Measurements from ENCODE around the gene FBP1.

FBP1 gene

GRCh38 chr9:94619026-94619425 is 20.3 kb downstream of the FBP1 start:
- Mint-ChIP-seq H3K4me1 (no peaks in the 10 kb centered on the region), H3K36me3 (peaks cover 0 to 3% of the 10 kb centered on the region in 2 donors), H3K4me3 (no peak overlapping the region), H3K27ac (no peak overlapping the region), H3K27me3 (peaks cover 0 to 7% of the 10 kb centered on the region in 2 donors), H3K9me3 (no peaks in the 10 kb centered on the region)
- ATAC-seq (replicated peaks) (no peak), DNase-seq (no peak)

GRCh38 chr9:94613003-94613402 is 26.3 kb downstream of the FBP1 start:
- no peaks in the 10 kb centered on the region for H3K9me3 Mint-ChIP-seq
- no peak for ATAC-seq (replicated peaks)
- H3K4me3 Mint-ChIP-seq: no peak overlapping the region
- peaks cover 0 to 8% of the 10 kb centered on the region in 2 donors for H3K36me3 Mint-ChIP-seq
- no peak for DNase-seq
- peaks cover 0 to 2% of the 10 kb centered on the region in 2 donors for H3K4me1 Mint-ChIP-seq
- no peak overlapping the region for H3K27ac Mint-ChIP-seq
- H3K27me3 Mint-ChIP-seq: peaks cover 10 to 26% of the 10 kb centered on the region in 2 donors

GRCh38 chr9:94612071-94612470 is 27.2 kb downstream of the FBP1 start:
- H3K36me3 Mint-ChIP-seq: peaks cover 0 to 8% of the 10 kb centered on the region in 2 donors
- no peak for DNase-seq
- H3K4me1 Mint-ChIP-seq: peaks cover 0 to 2% of the 10 kb centered on the region in 2 donors
- peaks cover 16 to 31% of the 10 kb centered on the region in 2 donors for H3K27me3 Mint-ChIP-seq
- peak in 1 of 2 donors; percentile 29 for ATAC-seq (replicated peaks)
- no peak overlapping the region for H3K27ac Mint-ChIP-seq
- no peaks in the 10 kb centered on the region for H3K9me3 Mint-ChIP-seq
- H3K4me3 Mint-ChIP-seq: no peak overlapping the region

GRCh38 chr9:94611638-94612068 is 27.7 kb downstream of the FBP1 start:
- H3K27ac Mint-ChIP-seq: no peak overlapping the region
- no peak overlapping the region for H3K4me3 Mint-ChIP-seq
- peaks cover 20 to 32% of the 10 kb centered on the region in 2 donors for H3K27me3 Mint-ChIP-seq
- peaks cover 0 to 2% of the 10 kb centered on the region in 2 donors for H3K4me1 Mint-ChIP-seq
- no peaks in the 10 kb centered on the region for H3K9me3 Mint-ChIP-seq
- DNase-seq (peak; percentile 38), ATAC-seq (replicated peaks) (peak; percentile 49 to 83)
- H3K36me3 Mint-ChIP-seq: peaks cover 0 to 8% of the 10 kb centered on the region in 2 donors

- Mint-ChIP-seq H3K27me3 (peaks cover 25 to 31% of the 10 kb centered on the region in 2 donors), H3K9me3 (no peaks in the 10 kb centered on the region), H3K36me3 (peaks cover 0 to 8% of the 10 kb centered on the region in 2 donors), H3K4me3 (no peak overlapping the region), H3K27ac (no peak overlapping the region), H3K4me1 (peaks cover 0 to 2% of the 10 kb centered on the region in 2 donors)
- DNase-seq (no peak), ATAC-seq (replicated peaks) (peak in 1 of 2 donors; percentile 23)
Observed at GRCh38 chr9:94610181-94610606, 29.1 kb downstream of the FBP1 start.

GRCh38 chr9:94607423-94607691 is 32.0 kb downstream of the FBP1 start:
- Mint-ChIP-seq H3K4me3 (no peak overlapping the region), H3K36me3 (peaks cover 0 to 8% of the 10 kb centered on the region in 2 donors), H3K9me3 (no peaks in the 10 kb centered on the region), H3K4me1 (peaks cover 7 to 8% of the 10 kb centered on the region in 2 donors), H3K27ac (no peak overlapping the region), H3K27me3 (peaks cover 20 to 21% of the 10 kb centered on the region in 2 donors)
- ATAC-seq (replicated peaks) (no peak), DNase-seq (no peak)

- ATAC-seq (replicated peaks): no peak
- H3K36me3 Mint-ChIP-seq: peaks cover 0 to 8% of the 10 kb centered on the region in 2 donors
Observed at GRCh38 chr9:94606646-94607422, 32.5 kb downstream of the FBP1 start.

GRCh38 chr9:94603259-94604160 is 35.8 kb downstream of the FBP1 start:
- H3K4me3 Mint-ChIP-seq: no peak overlapping the region
- H3K36me3 Mint-ChIP-seq: peaks cover 0 to 4% of the 10 kb centered on the region in 2 donors
- H3K4me1 Mint-ChIP-seq: peaks cover 5 to 8% of the 10 kb centered on the region in 2 donors
- H3K27me3 Mint-ChIP-seq: peaks cover 9 to 20% of the 10 kb centered on the region in 2 donors
- peak overlapping the region; percentile 69 for H3K27ac Mint-ChIP-seq
- H3K9me3 Mint-ChIP-seq: no peaks in the 10 kb centered on the region
- DNase-seq (peak; percentile 49), ATAC-seq (replicated peaks) (peak; percentile 78 to 84)

More at GRCh38 chr9:94606646-94607422, 32.5 kb downstream of the FBP1 start:
- Mint-ChIP-seq H3K4me3 (no peak overlapping the region), H3K9me3 (no peaks in the 10 kb centered on the region), H3K27me3 (peaks cover 17 to 20% of the 10 kb centered on the region in 2 donors), H3K27ac (no peak overlapping the region), H3K4me1 (peaks cover 7 to 8% of the 10 kb centered on the region in 2 donors)
- no peak for DNase-seq

GRCh38 chr9:94602666-94603065 is 36.7 kb downstream of the FBP1 start:
- H3K9me3 Mint-ChIP-seq: no peaks in the 10 kb centered on the region
- peaks cover 5 to 8% of the 10 kb centered on the region in 2 donors for H3K4me1 Mint-ChIP-seq
- DNase-seq (no peak), ATAC-seq (replicated peaks) (no peak)
- no peak overlapping the region for H3K4me3 Mint-ChIP-seq
- H3K36me3 Mint-ChIP-seq: peaks cover 0 to 4% of the 10 kb centered on the region in 2 donors
- H3K27me3 Mint-ChIP-seq: peaks cover 9 to 20% of the 10 kb centered on the region in 2 donors
- no peak overlapping the region for H3K27ac Mint-ChIP-seq

- no peak for DNase-seq
- Mint-ChIP-seq H3K4me3 (no peak overlapping the region), H3K27me3 (peaks cover 0 to 9% of the 10 kb centered on the region in 2 donors), H3K4me1 (peaks cover 5 to 8% of the 10 kb centered on the region in 2 donors), H3K36me3 (no peaks in the 10 kb centered on the region), H3K27ac (no peak overlapping the region), H3K9me3 (no peaks in the 10 kb centered on the region)
- ATAC-seq (replicated peaks): no peak
Observed at GRCh38 chr9:94600715-94601114, 38.6 kb downstream of the FBP1 start.

GRCh38 chr9:94600258-94600657 is 39.1 kb downstream of the FBP1 start:
- Mint-ChIP-seq H3K9me3 (no peaks in the 10 kb centered on the region), H3K27ac (no peak overlapping the region), H3K4me1 (peaks cover 5 to 8% of the 10 kb centered on the region in 2 donors), H3K4me3 (no peak overlapping the region), H3K27me3 (peaks cover 1 to 5% of the 10 kb centered on the region in 2 donors), H3K36me3 (no peaks in the 10 kb centered on the region)
- DNase-seq (no peak), ATAC-seq (replicated peaks) (no peak)

- Mint-ChIP-seq H3K9me3 (no peaks in the 10 kb centered on the region), H3K36me3 (no peaks in the 10 kb centered on the region), H3K4me1 (peaks cover 5 to 8% of the 10 kb centered on the region in 2 donors), H3K4me3 (no peak overlapping the region), H3K27me3 (peaks cover 0 to 8% of the 10 kb centered on the region in 2 donors), H3K27ac (no peak overlapping the region)
- ATAC-seq (replicated peaks) (no peak), DNase-seq (no peak)
Observed at GRCh38 chr9:94599102-94599501, 40.2 kb downstream of the FBP1 start.

- H3K27ac Mint-ChIP-seq: no peak within 1 kb of the TSS
- DNase-seq (no peak), ATAC-seq (replicated peaks) (no peak)
- H3K4me1 Mint-ChIP-seq: no peaks in the 10 kb centered on the region
- H3K9me3 Mint-ChIP-seq: peaks cover 0 to 2% of the 10 kb centered on the region in 2 donors
- H3K27me3 Mint-ChIP-seq: peaks cover 0 to 15% of the 10 kb centered on the region in 2 donors
- H3K4me3 Mint-ChIP-seq: no peak within 1 kb of the TSS
- no peaks in the 10 kb centered on the region for H3K36me3 Mint-ChIP-seq
Observed at GRCh38 chr9:94593459-94594345, 45.6 kb downstream of the FBP1 start, which contains the start of gene FBP2. TSS of gene FBP2 (minus strand) at chr9:94593824. CDS start at chr9:94593726, 98 bp downstream.

All from stimulated activated naive B cell treated with anti-CD40 and anti-IgM and Interleukin-4, amounts not matched to agents 10 μg/mL and 1 μg/mL and 100 μg/mL, for 72 hours (primary cell).